Measurements from ENCODE around the gene PHACTR1.
A peak's percentile ranks its signal among the peaks of the same experiment; 100 is the strongest.

PHACTR1 gene

DNA sequence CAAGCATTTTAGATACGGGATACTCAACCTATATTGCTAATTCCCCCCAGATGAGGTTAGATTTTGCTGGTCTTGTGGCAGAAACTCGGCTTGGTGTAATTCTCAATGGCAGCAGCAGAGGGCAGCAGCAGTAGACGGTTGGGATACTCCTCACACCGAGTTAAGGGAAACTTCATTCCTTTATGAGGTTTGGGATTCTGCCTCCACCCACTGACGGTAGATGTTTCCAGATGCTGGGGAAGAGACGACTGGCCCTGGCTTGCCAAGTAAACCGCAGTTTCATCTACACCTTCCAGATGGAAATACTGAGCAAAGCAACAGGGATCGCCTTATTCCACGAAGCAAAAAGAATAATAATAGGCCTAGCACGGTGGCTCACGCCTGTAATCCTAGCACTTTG is 620.0 kb downstream of the PHACTR1 start:
- peaks cover 18% of the 10 kb centered on the region for H3K4me1 ChIP-seq
- no peak overlapping the region for H3K4me3 ChIP-seq
- H3K9ac ChIP-seq = no peak overlapping the region
- H4K20me1 ChIP-seq = no peaks in the 10 kb centered on the region
- H3K36me3 ChIP-seq = no peaks in the 10 kb centered on the region
- peaks cover 6% of the 10 kb centered on the region; the same call in 1 of the 2 replicates for H3K9me3 ChIP-seq
- H3K27me3 ChIP-seq = no peaks in the 10 kb centered on the region
- no peak overlapping the region for H3K27ac ChIP-seq
- H3K4me2 ChIP-seq = no peak overlapping the region
- TF ChIP-seq Cebpa-rat (IDR thresholded peaks at IDR 0.05) = no peak

DNA sequence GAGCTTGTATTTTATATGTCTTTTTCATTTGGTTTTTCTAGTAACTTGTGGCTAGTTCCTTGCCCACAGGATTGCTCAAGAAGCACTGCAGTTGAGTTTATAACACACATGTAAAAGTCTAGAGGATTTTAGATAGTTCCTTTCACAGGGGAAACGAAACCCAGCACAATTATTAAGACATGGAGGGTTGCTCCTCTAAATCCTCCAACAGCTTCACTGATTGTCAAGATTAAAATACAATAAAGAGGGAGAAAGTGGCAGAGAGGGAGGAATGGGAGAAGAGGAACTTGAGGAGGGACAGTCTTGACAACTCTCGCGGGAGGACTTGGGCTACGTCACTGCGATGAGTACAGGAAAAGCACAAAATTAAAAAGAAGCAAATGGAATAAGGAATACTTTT is 621.5 kb downstream of the PHACTR1 start:
- Histone ChIP-seq H3K27me3 (no peaks in the 10 kb centered on the region), H3K9me3 (peaks cover 12% of the 10 kb centered on the region), H3K27ac (no peak overlapping the region), H3K4me1 (peaks cover 18% of the 10 kb centered on the region), H3K4me3 (no peak overlapping the region), H4K20me1 (no peaks in the 10 kb centered on the region), H3K4me2 (peak overlapping the region; percentile 33), H3K36me3 (no peaks in the 10 kb centered on the region), H3K9ac (no peak overlapping the region)
- TF ChIP-seq Cebpa-rat (IDR thresholded peaks at IDR 0.05) = no peak
